ENCODE data around the gene CBFA2T3.

The CBFA2T3 gene

DNA sequence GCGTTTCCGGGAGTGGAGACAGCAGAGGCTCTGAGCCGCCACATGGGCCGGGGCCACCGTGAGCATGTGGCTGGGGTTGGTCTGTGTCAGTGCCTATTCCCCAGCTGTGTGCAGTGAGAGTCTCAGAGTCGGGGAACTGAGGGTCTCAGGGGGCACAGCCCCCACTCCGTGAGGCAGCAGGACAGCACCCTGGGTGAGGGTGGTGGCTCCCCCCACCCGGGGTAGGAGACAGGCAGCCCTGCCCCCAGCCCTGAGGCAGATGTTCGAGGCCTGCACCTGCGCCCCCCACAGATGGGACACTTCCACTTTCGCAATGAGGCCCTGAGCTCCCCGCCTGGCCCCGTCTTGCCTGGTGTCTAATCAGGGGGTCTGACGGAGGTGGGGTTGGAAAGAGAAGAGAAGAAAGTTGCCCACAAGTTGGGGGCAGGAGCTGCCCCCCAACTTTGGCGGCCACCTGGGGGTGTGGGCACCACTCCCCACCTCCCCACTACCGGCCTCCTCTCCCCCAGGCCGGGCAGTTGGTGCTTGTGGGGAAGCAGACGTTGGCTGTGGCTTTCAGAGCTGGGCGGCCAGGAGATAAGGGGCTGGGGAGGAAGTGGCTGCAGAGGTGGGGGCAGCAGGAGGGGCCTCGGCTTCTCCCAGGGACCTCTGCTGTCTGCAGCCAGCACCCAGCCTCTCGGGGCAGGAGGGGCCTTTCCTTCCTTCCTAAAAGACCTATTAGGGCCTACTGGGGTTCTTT, 1.8 kb upstream of the CBFA2T3 start:
- H3K9me3 ChIP-seq (ENCODE audit: control insufficient read depth, low read length), result no peaks in the 10 kb centered on the region
- TF ChIP-seq, protein P1, sequence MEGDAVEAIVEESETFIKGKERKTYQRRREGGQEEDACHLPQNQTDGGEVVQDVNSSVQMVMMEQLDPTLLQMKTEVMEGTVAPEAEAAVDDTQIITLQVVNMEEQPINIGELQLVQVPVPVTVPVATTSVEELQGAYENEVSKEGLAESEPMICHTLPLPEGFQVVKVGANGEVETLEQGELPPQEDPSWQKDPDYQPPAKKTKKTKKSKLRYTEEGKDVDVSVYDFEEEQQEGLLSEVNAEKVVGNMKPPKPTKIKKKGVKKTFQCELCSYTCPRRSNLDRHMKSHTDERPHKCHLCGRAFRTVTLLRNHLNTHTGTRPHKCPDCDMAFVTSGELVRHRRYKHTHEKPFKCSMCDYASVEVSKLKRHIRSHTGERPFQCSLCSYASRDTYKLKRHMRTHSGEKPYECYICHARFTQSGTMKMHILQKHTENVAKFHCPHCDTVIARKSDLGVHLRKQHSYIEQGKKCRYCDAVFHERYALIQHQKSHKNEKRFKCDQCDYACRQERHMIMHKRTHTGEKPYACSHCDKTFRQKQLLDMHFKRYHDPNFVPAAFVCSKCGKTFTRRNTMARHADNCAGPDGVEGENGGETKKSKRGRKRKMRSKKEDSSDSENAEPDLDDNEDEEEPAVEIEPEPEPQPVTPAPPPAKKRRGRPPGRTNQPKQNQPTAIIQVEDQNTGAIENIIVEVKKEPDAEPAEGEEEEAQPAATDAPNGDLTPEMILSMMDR (IDR thresholded peaks at IDR 0.05), result no peak
- no peak overlapping the region for H3K4me2 ChIP-seq (ENCODE audit: low read length)
- H3K9ac ChIP-seq, result no peak overlapping the region
- H2AFZ ChIP-seq, result no peak overlapping the region
- H3K4me3 ChIP-seq (ENCODE audit: low read depth, low read length), result no peak overlapping the region
- no peaks in the 10 kb centered on the region for H3K36me3 ChIP-seq (ENCODE audit: control insufficient read depth, insufficient read depth, low read length)
- no peaks in the 10 kb centered on the region for H3K79me2 ChIP-seq
- H3K4me1 ChIP-seq, result no peaks in the 10 kb centered on the region
- no peak overlapping the region for H3K27ac ChIP-seq
- H3K27me3 ChIP-seq (ENCODE audit: control insufficient read depth, insufficient read depth, low read length), result no peaks in the 10 kb centered on the region

DNA sequence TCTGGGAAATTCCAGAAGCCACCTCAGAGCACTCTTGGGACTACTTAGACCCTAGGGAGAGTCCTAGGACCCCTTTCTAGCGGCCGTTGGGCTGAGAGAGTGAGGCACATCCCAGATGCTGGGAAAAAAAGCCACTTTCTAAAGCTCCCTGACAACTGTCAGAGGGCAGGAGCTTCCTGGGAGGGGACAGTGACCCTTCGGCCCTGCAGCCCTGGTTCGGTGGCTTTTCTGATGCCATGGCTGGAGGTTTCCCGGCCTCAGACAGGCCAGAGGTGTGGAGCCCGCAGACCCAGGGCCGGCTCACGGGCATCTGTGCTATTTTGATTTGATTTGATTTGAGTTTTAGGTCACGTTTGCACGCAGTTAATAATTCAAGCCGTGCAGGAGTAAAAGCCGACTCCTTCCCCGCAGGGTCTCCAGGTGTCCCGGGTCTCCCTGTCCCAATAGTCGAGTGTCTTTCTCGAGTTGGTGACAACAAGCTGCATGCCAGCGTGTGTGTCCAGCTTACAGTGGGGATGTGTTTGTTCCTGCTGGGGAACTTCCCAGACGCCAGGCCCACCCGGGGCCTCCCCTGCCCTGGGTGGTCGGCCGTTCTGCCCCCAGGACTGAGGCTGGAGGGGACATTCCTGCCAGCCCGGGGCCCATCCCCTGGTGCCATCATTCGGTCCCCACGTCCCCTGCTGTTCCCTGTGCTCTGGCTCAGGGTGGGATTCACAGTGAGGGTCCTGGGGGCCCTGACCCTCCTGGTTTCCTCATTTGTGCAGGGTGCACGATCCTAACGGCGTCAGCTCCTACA, 1.0 kb upstream of the CBFA2T3 start:
- Histone ChIP-seq H3K36me3 (ENCODE audit: control insufficient read depth, insufficient read depth, low read length) (no peaks in the 10 kb centered on the region), H3K4me3 (ENCODE audit: low read depth, low read length) (no peak overlapping the region), H3K4me1 (no peaks in the 10 kb centered on the region), H3K9ac (no peak overlapping the region), H2AFZ (no peak overlapping the region), H3K27ac (no peak overlapping the region), H3K79me2 (no peaks in the 10 kb centered on the region), H3K27me3 (ENCODE audit: control insufficient read depth, insufficient read depth, low read length) (no peaks in the 10 kb centered on the region), H3K9me3 (ENCODE audit: control insufficient read depth, low read length) (no peaks in the 10 kb centered on the region), H3K4me2 (ENCODE audit: low read length) (no peak overlapping the region)
- TF ChIP-seq, protein P1 (IDR thresholded peaks at IDR 0.05), result no peak

DNA sequence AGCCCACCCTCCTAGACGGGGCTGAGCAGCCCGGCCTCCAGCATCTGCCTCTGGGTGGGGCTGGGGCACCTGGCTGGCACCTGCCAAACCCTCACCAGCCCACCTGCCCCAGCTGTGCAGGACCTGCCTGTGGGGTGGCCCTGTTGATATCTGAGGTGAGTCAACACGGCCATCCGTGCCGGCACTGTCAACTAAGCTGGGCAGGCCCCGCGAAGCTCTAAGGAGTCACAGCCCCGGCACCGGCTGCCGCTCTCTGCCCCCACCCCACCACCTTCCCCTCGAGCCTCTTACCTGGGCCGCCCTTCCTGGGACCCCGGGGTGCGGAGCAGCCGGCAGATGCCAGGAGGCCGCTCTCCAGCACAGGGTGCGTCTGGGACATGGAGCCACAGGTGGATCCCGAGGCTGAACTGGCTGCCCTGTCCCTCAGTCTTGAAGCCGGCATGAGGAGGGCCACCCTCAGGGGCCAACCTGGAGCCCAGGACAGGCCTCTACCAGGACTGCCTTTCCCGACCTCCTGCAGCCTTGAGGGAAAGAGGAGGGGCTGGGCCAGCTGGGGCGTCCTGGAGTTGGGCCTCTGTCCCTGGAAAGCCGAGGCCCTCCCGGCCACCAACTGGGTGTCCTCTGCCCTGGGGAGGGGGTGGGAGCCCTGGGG, 515 bp downstream of the CBFA2T3 start:
- H3K9ac ChIP-seq, result no peak overlapping the region
- H3K27ac ChIP-seq, result no peak overlapping the region
- no peak overlapping the region for H2AFZ ChIP-seq
- H3K4me2 ChIP-seq (ENCODE audit: low read length), result no peak overlapping the region
- no peak overlapping the region for H3K4me3 ChIP-seq (ENCODE audit: low read depth, low read length)
- H3K36me3 ChIP-seq (ENCODE audit: control insufficient read depth, insufficient read depth, low read length), result no peaks in the 10 kb centered on the region
- TF ChIP-seq, protein P1 (IDR thresholded peaks at IDR 0.05), result no peak
- no peaks in the 10 kb centered on the region for H3K27me3 ChIP-seq (ENCODE audit: control insufficient read depth, insufficient read depth, low read length)
- no peaks in the 10 kb centered on the region for H3K79me2 ChIP-seq
- H3K4me1 ChIP-seq, result no peaks in the 10 kb centered on the region
- H3K9me3 ChIP-seq (ENCODE audit: control insufficient read depth, low read length), result no peaks in the 10 kb centered on the region

DNA sequence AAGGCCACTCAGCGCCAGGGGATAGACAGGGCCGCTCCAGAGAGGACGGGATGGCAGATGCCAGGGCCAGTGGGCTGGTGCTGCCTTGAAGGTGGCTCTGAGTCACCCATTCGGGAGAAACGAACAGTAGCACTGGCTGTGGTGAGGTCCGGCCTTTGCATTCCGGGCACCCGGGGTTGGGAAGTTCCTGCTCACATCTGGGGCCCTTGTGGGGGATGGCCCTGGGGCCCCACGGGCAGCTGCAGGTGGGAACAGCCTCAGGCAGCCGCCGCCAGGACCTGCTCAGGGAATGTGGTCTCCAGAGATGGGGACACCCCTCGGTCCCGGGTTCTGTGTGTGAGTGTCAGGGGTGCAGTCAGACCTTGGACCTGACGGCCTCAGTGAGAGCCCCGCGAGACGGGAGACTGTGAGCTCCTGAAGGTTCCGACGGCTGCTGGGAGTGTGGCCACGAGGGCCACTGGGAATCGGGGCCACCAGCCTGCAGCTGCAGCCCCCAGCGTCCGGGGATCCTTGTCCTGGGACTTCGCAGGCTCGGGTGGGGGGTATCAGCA, 1.4 kb downstream of the CBFA2T3 start:
- Histone ChIP-seq H3K4me2 (ENCODE audit: low read length) (no peak overlapping the region), H3K9me3 (ENCODE audit: control insufficient read depth, low read length) (no peaks in the 10 kb centered on the region), H3K79me2 (no peaks in the 10 kb centered on the region), H3K4me1 (no peaks in the 10 kb centered on the region), H2AFZ (no peak overlapping the region), H3K36me3 (ENCODE audit: control insufficient read depth, insufficient read depth, low read length) (no peaks in the 10 kb centered on the region), H3K9ac (no peak overlapping the region), H3K27me3 (ENCODE audit: control insufficient read depth, insufficient read depth, low read length) (no peaks in the 10 kb centered on the region), H3K27ac (no peak overlapping the region), H3K4me3 (ENCODE audit: low read depth, low read length) (no peak overlapping the region)
- TF ChIP-seq, protein P1 (IDR thresholded peaks at IDR 0.05), result no peak

Measured in parathyroid adenoma (tissue), 2 donors.